IPS-20b (cell line): Measurements from ENCODE around the gene PKDREJ.
A peak's percentile ranks its signal among the peaks of the same experiment; 100 is the strongest.
"Not testable (repeated sequence)": the region's sequence is repeated elsewhere in the genome, so short reads cannot be mapped to it uniquely, and the experiment has no call there.

Source experiments
- H3K27ac ChIP-seq: one replicate; pipeline ENCODE4 v1.5.1; 2013; ENCODE audit warnings: low read length
- H3K27me3 ChIP-seq: 2 replicates; pipeline ENCODE4 v1.6.1; 2013; ENCODE audit warnings: mild to moderate bottlenecking, low read length, inconsistent platforms; ENCODE audit not compliant: insufficient read depth
- H3K36me3 ChIP-seq: 2 replicates; pipeline ENCODE4 v1.6.1; 2013; ENCODE audit warnings: low read depth, mild to moderate bottlenecking, inconsistent platforms, low read length, moderate library complexity; ENCODE audit not compliant: insufficient read depth
- H3K4me1 ChIP-seq: 2 replicates; pipeline ENCODE4 v1.6.1; 2013; ENCODE audit warnings: mild to moderate bottlenecking, control low read depth, inconsistent platforms, low read length, moderate library complexity; ENCODE audit not compliant: insufficient read depth
- H3K4me3 ChIP-seq: 2 replicates; pipeline ENCODE4 v1.5.1; 2013; ENCODE audit warnings: mild to moderate bottlenecking, low read length, inconsistent platforms
- H3K9ac ChIP-seq: 2 replicates; pipeline ENCODE4 v1.6.1; 2013; ENCODE audit warnings: low read depth, mild to moderate bottlenecking, inconsistent platforms, low read length, moderate library complexity
- H3K9me3 ChIP-seq: 2 replicates; pipeline ENCODE4 v1.6.1; 2013; ENCODE audit warnings: mild to moderate bottlenecking, low read depth, low read length, inconsistent platforms; ENCODE audit not compliant: insufficient read depth

The PKDREJ gene

GRCh38 chr22:46274381-46274780 is 11.2 kb upstream of the PKDREJ start:
- H3K36me3 ChIP-seq = peaks cover 46% of the 10 kb centered on the region

DNA sequence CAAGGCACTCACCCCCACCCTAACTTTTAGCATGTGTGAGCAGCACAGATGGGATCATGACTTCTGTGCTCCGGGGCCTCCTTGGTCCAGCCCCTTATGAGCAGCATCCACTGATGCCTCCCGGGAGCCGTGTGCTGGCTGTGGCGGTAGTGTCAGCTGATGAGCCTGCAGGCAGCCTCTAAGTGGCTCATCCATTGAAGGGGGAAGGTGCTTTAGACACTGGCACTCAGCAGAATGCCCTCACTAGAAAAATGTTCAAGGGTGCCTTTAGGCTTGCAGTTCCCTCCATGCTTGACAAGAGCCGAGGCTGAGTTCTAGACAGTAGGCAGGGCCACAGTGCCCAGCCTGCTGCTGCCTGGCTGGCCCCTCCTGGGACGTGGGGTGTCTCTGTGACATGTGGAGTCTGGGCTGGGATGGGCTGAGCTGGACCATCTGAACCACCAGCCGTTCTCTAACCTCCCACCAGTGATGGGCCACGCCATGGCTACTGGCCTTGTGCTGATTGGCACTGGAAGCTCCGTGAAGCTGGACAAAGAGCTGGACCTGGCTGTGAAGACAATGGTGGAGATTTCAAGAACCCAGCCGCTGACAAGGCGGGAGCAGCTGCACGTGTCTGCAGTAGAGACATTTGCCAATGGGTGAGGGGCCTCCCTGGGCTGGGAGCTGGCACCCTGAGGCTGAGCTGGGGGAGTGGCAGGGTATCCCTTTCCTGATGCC is 10.4 kb upstream of the PKDREJ start:
- H3K4me3 ChIP-seq = no peak overlapping the region
- H3K9ac ChIP-seq = no peak overlapping the region
- H3K27me3 ChIP-seq = no peaks in the 10 kb centered on the region
- H3K4me1 ChIP-seq = no peaks in the 10 kb centered on the region
- no peak overlapping the region for H3K27ac ChIP-seq
- H3K36me3 ChIP-seq = peaks cover 38% of the 10 kb centered on the region
- no peaks in the 10 kb centered on the region for H3K9me3 ChIP-seq

More at GRCh38 chr22:46274381-46274780, 11.2 kb upstream of the PKDREJ start:
- no peak overlapping the region for H3K27ac ChIP-seq
- no peaks in the 10 kb centered on the region for H3K27me3 ChIP-seq
- H3K4me3 ChIP-seq = no peak overlapping the region
- H3K9ac ChIP-seq = no peak overlapping the region
- H3K4me1 ChIP-seq = no peaks in the 10 kb centered on the region
- no peaks in the 10 kb centered on the region for H3K9me3 ChIP-seq

GRCh38 chr22:46272762-46273431 is 9.8 kb upstream of the PKDREJ start:
- Histone ChIP-seq H3K27ac (no peak overlapping the region), H3K27me3 (no peaks in the 10 kb centered on the region), H3K36me3 (peaks cover 32% of the 10 kb centered on the region), H3K9ac (no peak overlapping the region), H3K9me3 (no peaks in the 10 kb centered on the region), H3K4me3 (no peak overlapping the region), H3K4me1 (no peaks in the 10 kb centered on the region)

GRCh38 chr22:46272196-46272595 is 9.1 kb upstream of the PKDREJ start:
- H3K27me3 ChIP-seq = peaks cover 2% of the 10 kb centered on the region; the same call in 1 of the 2 replicates
- H3K36me3 ChIP-seq = peaks cover 32% of the 10 kb centered on the region
- H3K9me3 ChIP-seq = no peaks in the 10 kb centered on the region
- H3K9ac ChIP-seq = no peak overlapping the region
- H3K4me3 ChIP-seq = no peak overlapping the region
- H3K4me1 ChIP-seq = no peaks in the 10 kb centered on the region; the same call in 1 of the 2 replicates
- H3K27ac ChIP-seq = no peak overlapping the region

DNA sequence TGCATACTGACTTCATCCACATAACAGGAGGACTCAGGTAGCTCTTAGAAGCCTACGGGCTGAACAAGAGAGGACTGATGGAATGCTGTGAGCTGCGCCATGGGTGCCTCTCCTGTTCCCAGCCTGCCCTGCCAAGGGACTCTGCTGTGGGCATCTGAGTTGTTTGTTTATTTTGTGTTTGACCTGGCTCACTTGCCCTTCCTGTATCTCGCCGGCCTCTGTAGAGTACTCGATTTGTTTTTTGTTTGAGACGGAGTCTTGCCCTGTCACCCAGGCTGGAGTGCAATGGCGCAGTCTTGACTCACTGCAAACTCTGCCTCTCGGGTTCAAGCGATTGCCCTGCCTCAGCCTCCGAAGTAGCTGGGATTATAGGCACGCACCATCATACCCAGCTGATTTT is 6.4 kb upstream of the PKDREJ start:
- Histone ChIP-seq H3K27me3 (peaks cover 22% of the 10 kb centered on the region), H3K4me3 (no peak overlapping the region), H3K36me3 (peaks cover 16% of the 10 kb centered on the region), H3K9ac (no peak overlapping the region), H3K9me3 (peaks cover 6% of the 10 kb centered on the region; the same call in 1 of the 2 replicates), H3K4me1 (no peaks in the 10 kb centered on the region; the same call in 1 of the 2 replicates), H3K27ac (no peak overlapping the region)

DNA sequence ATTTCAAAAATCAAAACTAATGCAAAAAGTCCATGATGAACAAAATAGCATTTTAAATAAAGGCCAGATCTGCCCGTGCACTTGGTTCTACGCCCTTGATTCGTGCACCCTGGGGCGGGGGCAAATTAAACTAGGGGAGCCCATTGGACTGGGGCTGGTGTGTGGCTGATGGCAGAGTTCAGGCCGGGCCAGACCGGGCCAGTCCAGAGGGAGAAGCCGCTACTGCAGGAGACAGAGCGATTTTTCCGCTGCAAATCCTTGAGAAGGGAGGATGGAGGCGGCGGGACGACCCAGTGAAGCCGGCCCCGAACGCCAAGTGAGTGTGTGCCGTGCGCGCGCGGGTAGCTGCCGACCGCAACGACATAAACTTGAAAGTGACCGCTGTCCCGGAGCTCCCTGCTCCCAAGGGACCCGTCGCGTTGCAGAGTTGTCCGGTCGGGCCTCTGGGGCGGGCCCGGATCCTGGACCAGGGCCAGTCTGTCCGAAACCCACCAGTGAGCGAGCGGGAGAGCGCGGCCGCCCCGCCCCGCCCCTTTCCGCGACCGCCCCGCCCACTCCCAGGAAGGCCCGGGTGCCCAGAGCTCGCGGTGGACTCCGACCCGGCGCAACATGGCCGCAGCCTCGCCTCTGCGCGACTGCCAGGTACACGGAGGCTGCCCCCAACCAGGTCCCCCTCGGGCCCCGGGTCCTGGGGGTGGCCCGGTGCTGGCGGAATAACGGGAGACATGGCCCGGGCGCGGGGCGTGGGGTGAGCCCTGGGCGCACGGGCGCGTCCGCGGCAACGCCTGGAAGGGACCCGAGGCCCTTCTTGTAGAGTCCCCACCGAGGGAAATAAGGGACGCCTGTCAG is 4.5 kb upstream of the PKDREJ start, which contains the start of gene TTC38:
Gene TTC38, plus strand, starts transcription at position 578 of the 849 bp plus-strand sequence. Its CDS starts 32 bp downstream, at position 610.
- H3K9me3 ChIP-seq = peaks cover 6% of the 10 kb centered on the region; the same call in 1 of the 2 replicates
- peak within 1 kb of the TSS; percentile 80; the same call in 1 of the 2 replicates for H3K9ac ChIP-seq
- no peak within 1 kb of the TSS for H3K27ac ChIP-seq
- H3K4me1 ChIP-seq = no peaks in the 10 kb centered on the region; the same call in 1 of the 2 replicates
- H3K36me3 ChIP-seq = peaks cover 5% of the 10 kb centered on the region; the same call in 1 of the 2 replicates
- H3K4me3 ChIP-seq = peak within 1 kb of the TSS; percentile 81
- H3K27me3 ChIP-seq = peaks cover 41% of the 10 kb centered on the region

DNA sequence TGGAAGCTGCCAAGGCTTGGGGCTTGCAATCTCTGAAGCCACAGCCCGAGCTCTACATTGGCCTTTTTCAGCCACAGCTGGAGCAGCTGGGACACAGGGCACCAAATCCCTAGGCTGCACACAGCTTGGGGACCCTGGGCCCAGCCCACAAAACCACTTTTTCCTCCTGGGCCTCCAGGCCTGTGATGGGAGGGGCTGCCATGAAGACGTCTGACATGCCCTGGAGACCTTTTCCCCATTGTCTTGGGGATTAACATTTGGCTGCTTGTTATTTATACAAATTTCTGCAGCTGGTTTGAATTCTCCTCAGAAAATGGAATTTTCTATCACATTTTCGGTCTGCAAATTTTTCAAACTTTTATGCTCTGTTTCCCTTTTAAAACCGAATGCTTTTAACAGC is 2.5 kb upstream of the PKDREJ start:
- H3K36me3 ChIP-seq, H3K27ac ChIP-seq, H3K9ac ChIP-seq, H3K4me1 ChIP-seq, H3K4me3 ChIP-seq, H3K9me3 ChIP-seq: not testable (repeated sequence)
- peaks cover 61% of the 10 kb centered on the region for H3K27me3 ChIP-seq

GRCh38 chr22:46264520-46264919 is 1.4 kb upstream of the PKDREJ start:
- not testable (repeated sequence) for H3K9me3 ChIP-seq, H3K4me3 ChIP-seq, H3K27ac ChIP-seq, H3K36me3 ChIP-seq, H3K4me1 ChIP-seq, H3K9ac ChIP-seq
- peaks cover 72% of the 10 kb centered on the region for H3K27me3 ChIP-seq

GRCh38 chr22:46262449-46263215 is 511 bp downstream of the PKDREJ start:
- Histone ChIP-seq H3K9me3 (peaks cover 6% of the 10 kb centered on the region), H3K4me1 (no peaks in the 10 kb centered on the region; the same call in 1 of the 2 replicates), H3K4me3 (no peak overlapping the region; the same call in 1 of the 2 replicates), H3K27me3 (peaks cover 91% of the 10 kb centered on the region), H3K27ac (no peak overlapping the region), H3K9ac (no peak overlapping the region), H3K36me3 (no peaks in the 10 kb centered on the region)

DNA sequence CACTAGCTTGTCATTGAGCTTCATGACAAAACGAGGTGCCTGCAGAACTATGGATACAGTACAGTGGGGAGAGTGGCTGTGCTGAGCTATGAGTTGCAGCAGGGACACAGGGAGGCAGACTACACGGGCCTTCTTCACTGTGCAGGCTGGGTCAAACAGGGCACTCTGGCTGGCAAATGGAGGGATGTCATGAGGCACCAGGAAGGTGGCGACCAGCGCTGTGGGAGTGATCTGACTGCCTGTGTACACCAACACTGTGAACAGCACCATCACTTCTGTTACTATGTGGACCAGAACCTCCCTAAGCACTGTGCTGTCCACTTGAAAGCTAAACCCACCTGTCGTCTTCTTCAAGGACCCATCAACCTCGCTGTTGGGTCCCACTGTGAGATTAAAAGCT is 3.1 kb downstream of the PKDREJ start:
- H3K27ac ChIP-seq = no peak overlapping the region
- H3K9me3 ChIP-seq = no peaks in the 10 kb centered on the region; the same call in 1 of the 2 replicates
- H3K36me3 ChIP-seq = no peaks in the 10 kb centered on the region
- H3K9ac ChIP-seq = no peak overlapping the region
- H3K4me1 ChIP-seq = no peaks in the 10 kb centered on the region
- no peak overlapping the region for H3K4me3 ChIP-seq
- peaks cover 71% of the 10 kb centered on the region for H3K27me3 ChIP-seq

DNA sequence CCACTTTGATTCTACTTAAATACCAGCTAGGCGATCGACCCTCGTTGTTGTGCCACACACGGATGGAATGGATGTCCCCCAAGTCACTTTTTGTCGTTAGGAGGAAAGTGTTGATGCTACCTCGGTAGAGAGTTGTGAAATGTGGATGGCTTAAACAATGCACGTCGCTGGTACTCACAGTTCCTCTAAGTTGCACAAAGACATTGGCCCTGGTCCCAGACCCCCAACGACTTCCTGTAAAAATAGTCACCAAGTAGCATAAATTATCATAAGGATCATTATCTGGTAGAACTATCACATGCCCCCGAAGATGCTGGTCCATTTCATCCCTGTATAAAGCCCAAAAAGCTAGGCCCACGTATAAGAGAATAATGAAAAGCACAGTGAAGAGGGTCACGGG is 3.8 kb downstream of the PKDREJ start:
- H3K27me3 ChIP-seq = peaks cover 68% of the 10 kb centered on the region
- H3K36me3 ChIP-seq = no peaks in the 10 kb centered on the region
- H3K4me1 ChIP-seq = no peaks in the 10 kb centered on the region
- no peak overlapping the region for H3K9ac ChIP-seq
- H3K4me3 ChIP-seq = no peak overlapping the region
- H3K27ac ChIP-seq = no peak overlapping the region
- H3K9me3 ChIP-seq = no peaks in the 10 kb centered on the region; the same call in 1 of the 2 replicates
